Measurements from ENCODE around the gene PLPPR3. TPM values are rescaled to one million over a fixed set of nuclear protein-coding genes. Genes with fewer than 3 reads are reported as not detected.

Gene PLPPR3
- total RNA-seq, 1 experiment from 2014 or later, result not detected

- no peak for TF ChIP-seq CTCF (IDR thresholded peaks at IDR 0.05; ENCODE audit: unreplicated experiment)
- POLR2A ChIA-PET, result interaction anchor here (0.6 to 2.1 kb wide), 15 partner anchors 9 to 287 kb away, joined by 3 to 16 read pairs (median 6); partner anchors contain the start of genes FSTL3, MED16, RNF126 and RNU6-9
- Mint-ChIP-seq H3K4me3 (ENCODE audit: unreplicated experiment) (peak overlapping the region; percentile 91), H3K27me3 (ENCODE audit: insufficient read depth, unreplicated experiment) (no peaks in the 10 kb centered on the region), H3K4me1 (ENCODE audit: insufficient read depth, unreplicated experiment) (peaks cover 33% of the 10 kb centered on the region), H3K9me3 (ENCODE audit: unreplicated experiment) (no peaks in the 10 kb centered on the region), H3K27ac (ENCODE audit: low read depth, unreplicated experiment) (peak overlapping the region; percentile 90), H3K36me3 (ENCODE audit: insufficient read depth, unreplicated experiment) (peaks cover 38% of the 10 kb centered on the region)
- no TSS peak for BruUV-seq (replicated peaks)
- CTCF ChIA-PET, result no interaction called here
- intact Hi-C loops (cut with micrococcal nuclease), result loop anchor here (1.0 kb wide), 1 partner anchor 15 kb away; no protein-coding TSS in a partner anchor
- peak; percentile 85 for DNase-seq (ENCODE audit: unreplicated experiment)
Observed at GRCh38 chr19:797528-798414, 24.0 kb downstream of the PLPPR3 start.

DNA sequence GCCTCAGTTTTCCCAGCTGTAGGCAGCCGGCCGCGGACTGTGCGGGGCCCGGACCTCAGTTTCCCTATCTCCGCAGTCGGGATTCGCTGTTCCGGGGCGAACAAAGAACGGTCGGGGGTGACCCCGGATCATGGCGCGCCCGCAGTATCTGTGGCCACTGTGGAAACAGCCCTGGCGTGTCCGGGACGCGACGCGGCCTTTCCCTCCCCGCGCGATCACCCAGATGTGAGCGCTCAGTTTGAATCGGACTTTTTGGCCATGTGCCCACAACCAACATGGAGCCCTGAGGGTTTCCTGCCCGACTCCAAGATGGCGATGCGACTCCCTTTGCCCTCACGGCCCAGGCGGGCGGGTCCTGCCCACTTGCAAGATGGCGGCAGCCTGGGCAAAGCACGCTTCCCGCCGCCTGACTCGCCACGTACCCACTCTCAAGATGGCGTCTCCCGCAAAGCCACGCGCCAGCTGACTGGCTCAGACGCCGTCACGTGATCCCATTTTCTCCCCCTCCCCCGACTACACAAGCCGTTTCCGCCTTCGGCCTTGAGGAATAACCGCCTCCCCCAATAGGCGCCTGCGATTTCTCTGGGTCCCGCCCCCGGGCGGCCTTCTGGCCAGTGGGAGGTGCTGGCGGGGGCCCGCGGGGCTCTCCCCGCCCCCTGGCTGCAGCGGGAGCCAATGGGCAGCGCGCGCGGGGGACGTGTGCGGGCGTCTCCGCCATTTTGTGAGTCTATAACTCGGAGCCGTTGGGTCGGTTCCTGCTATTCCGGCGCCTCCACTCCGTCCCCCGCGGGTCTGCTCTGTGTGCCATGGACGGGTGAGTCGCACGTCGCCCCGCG is 24.8 kb downstream of the PLPPR3 start, which contains the start of gene PTBP1:
TSS of gene PTBP1 (plus strand) at position 761 of the 836 bp plus-strand sequence. CDS start at position 807, 46 bp downstream.
- TF ChIP-seq CTCF (IDR thresholded peaks at IDR 0.05; ENCODE audit: unreplicated experiment), result no peak
- DNase-seq (ENCODE audit: unreplicated experiment), result peak; percentile 100
- H3K9me3 Mint-ChIP-seq (ENCODE audit: unreplicated experiment), result no peaks in the 10 kb centered on the region
- H3K4me3 Mint-ChIP-seq (ENCODE audit: unreplicated experiment), result peak within 1 kb of the TSS; percentile 91
- ChIA-PET CTCF (interaction anchor here (0.6 to 1.9 kb wide), 2 partner anchors 27 to 29 kb away, joined by 3 to 10 read pairs; no protein-coding TSS in a partner anchor), POLR2A (interaction anchor here (0.5 to 1.9 kb wide), 20 partner anchors 11 to 675 kb away, joined by 3 to 16 read pairs (median 3); partner anchors contain the start of genes FSTL3, MED16, RNF126 and RNU6-9)
- peaks cover 25% of the 10 kb centered on the region for H3K4me1 Mint-ChIP-seq (ENCODE audit: insufficient read depth, unreplicated experiment)
- H3K27me3 Mint-ChIP-seq (ENCODE audit: insufficient read depth, unreplicated experiment), result no peaks in the 10 kb centered on the region
- H3K36me3 Mint-ChIP-seq (ENCODE audit: insufficient read depth, unreplicated experiment), result peaks cover 30% of the 10 kb centered on the region
- intact Hi-C loops (cut with micrococcal nuclease), result loop anchor here (1.0 kb wide), 1 partner anchor 15 kb away; no protein-coding TSS in a partner anchor
- TSS peak; percentile 91 for BruUV-seq (replicated peaks)
- H3K27ac Mint-ChIP-seq (ENCODE audit: low read depth, unreplicated experiment), result peak within 1 kb of the TSS; percentile 90

DNA sequence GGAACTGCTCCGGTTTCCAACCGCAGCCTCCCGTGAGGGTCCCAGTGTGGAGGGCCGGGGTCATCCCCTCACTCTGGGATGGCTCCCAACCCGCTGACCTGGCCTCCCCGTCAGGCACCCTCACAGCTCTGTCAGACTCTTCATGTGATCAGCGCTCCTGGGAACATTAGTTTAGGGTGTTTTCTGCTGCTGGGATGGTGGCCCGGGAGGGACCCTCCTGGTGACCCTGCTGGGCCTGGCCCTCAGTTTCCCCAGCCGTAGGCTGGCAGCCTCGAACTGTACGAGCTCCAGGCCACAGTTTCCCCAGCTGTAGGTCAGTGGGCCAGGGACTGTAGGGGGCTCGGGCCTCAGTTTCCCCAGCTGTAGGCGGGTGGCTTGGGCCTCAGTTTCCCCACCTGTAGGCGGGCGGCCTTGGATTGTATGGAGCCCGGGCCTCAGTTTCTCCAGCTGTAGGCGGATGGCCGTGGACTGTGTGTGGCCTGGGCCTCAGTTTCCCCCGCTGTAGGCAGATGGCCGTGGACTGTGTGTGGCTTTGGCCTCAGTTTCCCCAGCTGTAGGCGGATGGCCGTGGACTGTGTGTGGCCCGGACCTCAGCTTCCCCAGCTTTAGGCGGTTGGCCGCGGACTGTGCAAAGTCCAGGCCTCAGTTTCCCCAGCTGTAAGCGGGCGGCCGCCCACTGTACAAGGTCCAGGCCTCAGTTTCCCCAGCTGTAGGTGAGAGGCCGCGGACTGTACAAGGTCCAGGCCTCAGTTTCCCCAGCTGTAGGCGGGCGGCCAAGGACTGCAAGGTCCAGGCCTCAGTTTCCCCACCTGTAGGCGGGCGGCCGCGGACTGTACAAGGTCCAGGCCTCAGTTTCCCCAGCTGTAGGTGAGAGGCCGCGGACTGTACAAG is 25.8 kb downstream of the PLPPR3 start:
- H3K9me3 Mint-ChIP-seq (ENCODE audit: unreplicated experiment), result no peaks in the 10 kb centered on the region
- H3K36me3 Mint-ChIP-seq (ENCODE audit: insufficient read depth, unreplicated experiment), result peaks cover 25% of the 10 kb centered on the region
- peaks cover 17% of the 10 kb centered on the region for H3K4me1 Mint-ChIP-seq (ENCODE audit: insufficient read depth, unreplicated experiment)
- no peaks in the 10 kb centered on the region for H3K27me3 Mint-ChIP-seq (ENCODE audit: insufficient read depth, unreplicated experiment)
- ChIA-PET POLR2A (interaction anchor here (0.5 to 1.8 kb wide), 8 partner anchors 10 to 676 kb away, joined by 3 to 16 read pairs (median 4); partner anchors contain the start of genes MED16 and RNU6-9), CTCF (interaction anchor here (0.6 to 1.9 kb wide), 3 partner anchors 12 to 28 kb away, joined by 3 to 10 read pairs (median 5); no protein-coding TSS in a partner anchor)
- peak overlapping the region; percentile 91 for H3K4me3 Mint-ChIP-seq (ENCODE audit: unreplicated experiment)
- DNase-seq (ENCODE audit: unreplicated experiment), result no peak
- H3K27ac Mint-ChIP-seq (ENCODE audit: low read depth, unreplicated experiment), result peak overlapping the region; percentile 90
- intact Hi-C loops (cut with micrococcal nuclease), result no loop called here
- BruUV-seq (replicated peaks), result no TSS peak
- no peak for TF ChIP-seq CTCF (IDR thresholded peaks at IDR 0.05; ENCODE audit: unreplicated experiment)
